ENCODE results near the gene RHBDD1. TPM values are rescaled to one million over a fixed set of nuclear protein-coding genes. Genes with fewer than 3 reads are reported as not detected.

Gene RHBDD1
- total RNA-seq, 2 experiments from 2014 or later = 29.1 to 35.0 TPM

GRCh38 chr2:226902041-226902966, 66.5 kb downstream of the RHBDD1 start:
- H3K27me3 Mint-ChIP-seq = no peaks in the 10 kb centered on the region
- peaks cover 46% of the 10 kb centered on the region for H3K4me1 Mint-ChIP-seq
- H3K27ac Mint-ChIP-seq = no peak overlapping the region
- peaks cover 33% of the 10 kb centered on the region for H3K36me3 Mint-ChIP-seq
- H3K9me3 Mint-ChIP-seq = no peaks in the 10 kb centered on the region
- no peak for DNase-seq
- no peak overlapping the region for H3K4me3 Mint-ChIP-seq

DNA sequence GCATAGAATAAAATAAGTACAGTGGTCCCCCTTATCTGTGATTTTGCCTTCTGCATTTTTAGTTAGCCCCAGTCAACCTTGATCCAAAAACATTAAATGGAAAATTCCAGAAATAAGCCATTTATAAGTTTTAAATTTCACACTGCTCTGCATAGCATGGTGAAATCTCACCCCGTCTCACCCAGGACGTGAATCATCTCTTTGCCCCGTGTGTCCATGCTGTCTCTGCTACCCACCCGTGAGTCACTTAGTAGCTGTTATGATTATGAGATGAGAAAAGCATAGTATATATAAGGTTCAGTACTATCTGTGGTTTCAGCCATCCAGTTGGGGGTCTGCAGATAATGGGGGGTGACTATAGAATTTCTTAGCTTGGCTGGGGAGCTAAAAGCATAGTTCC, 67.3 kb downstream of the RHBDD1 start:
- Mint-ChIP-seq H3K4me1 (peaks cover 46% of the 10 kb centered on the region), H3K36me3 (peaks cover 29% of the 10 kb centered on the region), H3K9me3 (no peaks in the 10 kb centered on the region), H3K27me3 (no peaks in the 10 kb centered on the region), H3K4me3 (no peak overlapping the region), H3K27ac (no peak overlapping the region)
- no peak for DNase-seq

- Mint-ChIP-seq H3K27ac (no peak overlapping the region), H3K4me3 (no peak overlapping the region), H3K9me3 (no peaks in the 10 kb centered on the region), H3K4me1 (peaks cover 46% of the 10 kb centered on the region), H3K36me3 (peaks cover 34% of the 10 kb centered on the region), H3K27me3 (no peaks in the 10 kb centered on the region)
- DNase-seq = peak; percentile 7
These were observed 68.7 kb downstream of the RHBDD1 start for GRCh38 chr2:226904592-226904991.

DNA sequence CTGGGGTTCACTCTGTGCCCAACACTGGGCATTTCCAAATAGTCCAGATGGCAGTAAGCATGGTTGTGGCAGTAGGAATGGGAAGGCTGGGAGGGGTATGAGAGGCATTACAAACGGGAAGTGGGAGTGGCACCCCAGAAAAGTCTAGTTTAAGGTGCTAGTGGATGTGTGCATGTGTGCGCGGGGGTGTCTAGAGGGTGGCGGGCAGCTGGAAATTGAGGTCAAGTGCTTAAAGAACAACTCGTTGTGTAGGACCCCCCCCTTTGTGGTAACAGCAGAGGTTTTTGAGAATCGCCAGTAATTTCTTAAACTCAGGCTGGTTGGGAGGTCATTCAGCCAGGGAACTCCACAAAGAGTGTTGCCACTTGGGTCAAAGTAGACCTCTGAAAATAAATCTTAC, 69.9 kb downstream of the RHBDD1 start:
- no peak overlapping the region for H3K4me3 Mint-ChIP-seq
- H3K9me3 Mint-ChIP-seq = no peaks in the 10 kb centered on the region
- H3K36me3 Mint-ChIP-seq = peaks cover 35% of the 10 kb centered on the region
- H3K4me1 Mint-ChIP-seq = peaks cover 46% of the 10 kb centered on the region
- no peak for DNase-seq
- H3K27ac Mint-ChIP-seq = peak overlapping the region; percentile 1
- H3K27me3 Mint-ChIP-seq = no peaks in the 10 kb centered on the region

- H3K27ac Mint-ChIP-seq = peak overlapping the region; percentile 1
- peaks cover 40% of the 10 kb centered on the region for H3K36me3 Mint-ChIP-seq
- H3K4me3 Mint-ChIP-seq = no peak overlapping the region
- no peaks in the 10 kb centered on the region for H3K27me3 Mint-ChIP-seq
- no peak for DNase-seq
- peaks cover 44% of the 10 kb centered on the region for H3K4me1 Mint-ChIP-seq
- no peaks in the 10 kb centered on the region for H3K9me3 Mint-ChIP-seq
These were observed 70.4 kb downstream of the RHBDD1 start for GRCh38 chr2:226906163-226906693.

DNA sequence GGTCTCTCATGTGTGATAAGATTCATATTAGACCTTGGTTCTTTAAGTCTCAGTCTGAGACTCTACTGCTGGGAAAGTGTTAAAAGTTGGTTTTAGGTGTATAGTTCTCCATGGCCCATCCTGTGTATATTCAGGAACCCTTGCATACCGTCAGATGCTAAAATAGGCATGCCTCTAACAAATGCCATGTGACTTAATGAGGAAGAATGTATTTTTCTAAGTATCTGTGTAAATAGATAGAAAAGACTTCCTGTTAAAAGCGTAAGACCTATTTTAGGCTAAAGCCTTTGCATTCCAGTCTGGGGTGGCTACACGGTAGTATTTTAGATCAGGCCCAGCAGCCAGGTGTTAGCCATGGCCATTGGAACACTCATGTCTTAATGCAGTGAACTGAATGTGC, 73.3 kb downstream of the RHBDD1 start:
- Mint-ChIP-seq H3K27ac (peak overlapping the region; percentile 4), H3K36me3 (peaks cover 39% of the 10 kb centered on the region), H3K4me1 (peaks cover 28% of the 10 kb centered on the region), H3K4me3 (no peak overlapping the region), H3K27me3 (no peaks in the 10 kb centered on the region), H3K9me3 (peaks cover 2% of the 10 kb centered on the region)
- DNase-seq = no peak

GRCh38 chr2:226909836-226910235, 74.0 kb downstream of the RHBDD1 start:
- no peaks in the 10 kb centered on the region for H3K27me3 Mint-ChIP-seq
- H3K4me1 Mint-ChIP-seq = peaks cover 23% of the 10 kb centered on the region
- H3K36me3 Mint-ChIP-seq = peaks cover 39% of the 10 kb centered on the region
- H3K9me3 Mint-ChIP-seq = peaks cover 2% of the 10 kb centered on the region
- no peak overlapping the region for H3K27ac Mint-ChIP-seq
- no peak overlapping the region for H3K4me3 Mint-ChIP-seq
- no peak for DNase-seq

DNA sequence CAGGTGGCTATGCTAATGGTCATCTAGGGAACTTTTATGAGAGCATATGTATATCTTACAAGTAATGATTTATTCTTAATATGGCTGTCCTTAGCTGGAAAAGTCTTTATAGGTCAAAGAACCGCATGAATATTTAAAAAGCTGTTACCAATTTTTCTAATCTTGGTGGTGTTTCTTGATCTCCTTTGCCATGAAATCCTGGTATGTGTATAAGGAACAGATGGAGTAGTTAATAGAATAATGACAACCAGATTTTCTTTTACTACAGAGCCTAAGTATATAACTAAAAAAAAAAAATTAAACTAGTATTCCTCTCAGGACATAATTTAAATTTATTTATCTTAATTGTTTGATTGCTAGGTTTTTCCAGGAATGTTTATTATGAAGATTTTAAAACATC, 74.5 kb downstream of the RHBDD1 start:
- Mint-ChIP-seq H3K36me3 (peaks cover 40% of the 10 kb centered on the region), H3K27me3 (no peaks in the 10 kb centered on the region), H3K4me3 (no peak overlapping the region)

DNA sequence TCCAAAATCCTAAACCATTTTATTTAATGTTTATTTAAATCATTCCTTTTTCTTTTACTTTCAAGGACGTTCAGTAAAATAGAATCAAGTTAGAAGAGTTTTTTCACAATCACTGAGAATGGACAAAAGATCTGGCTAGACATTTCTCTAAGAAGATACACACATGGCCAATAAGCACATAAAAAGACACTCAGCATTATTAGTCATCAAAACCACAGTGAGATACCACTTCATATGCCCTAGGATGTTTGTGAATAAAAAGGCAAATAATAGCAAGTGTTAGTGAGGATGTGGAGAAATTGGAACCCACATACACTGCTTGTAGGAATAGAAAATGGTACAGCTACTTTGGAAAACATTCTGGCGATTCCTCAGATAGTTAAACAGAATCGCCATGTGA, 76.1 kb downstream of the RHBDD1 start:
- H3K4me3 Mint-ChIP-seq = no peak overlapping the region
- H3K4me1 Mint-ChIP-seq = peaks cover 15% of the 10 kb centered on the region
- H3K36me3 Mint-ChIP-seq = peaks cover 32% of the 10 kb centered on the region
- H3K27ac Mint-ChIP-seq = no peak overlapping the region
- H3K9me3 Mint-ChIP-seq = peaks cover 2% of the 10 kb centered on the region
- DNase-seq = no peak
- H3K27me3 Mint-ChIP-seq = no peaks in the 10 kb centered on the region

More for the DNA sequence above, 74.5 kb downstream of the RHBDD1 start:
- DNase-seq = no peak
- Mint-ChIP-seq H3K27ac (no peak overlapping the region), H3K9me3 (peaks cover 2% of the 10 kb centered on the region), H3K4me1 (peaks cover 18% of the 10 kb centered on the region)

DNA sequence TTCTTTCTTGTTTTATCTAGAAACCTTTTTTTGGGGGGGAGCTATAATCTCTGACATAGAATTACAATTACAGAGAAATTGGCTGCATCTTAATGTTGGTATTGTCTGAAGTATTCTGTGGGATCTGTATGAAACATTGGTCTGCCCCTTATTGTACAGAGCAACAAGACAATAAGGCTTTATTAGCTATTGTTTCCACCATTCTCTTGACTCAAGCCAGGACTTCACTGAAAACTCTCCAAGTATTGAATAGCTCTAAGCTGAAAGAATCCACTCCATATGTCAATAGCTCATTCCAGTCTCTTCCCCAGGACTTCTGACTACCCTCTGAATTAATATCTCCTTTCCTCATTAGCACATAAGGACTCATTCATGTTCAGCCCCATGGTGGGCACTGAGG, 77.8 kb downstream of the RHBDD1 start:
- H3K36me3 Mint-ChIP-seq = peaks cover 36% of the 10 kb centered on the region
- peaks cover 2% of the 10 kb centered on the region for H3K9me3 Mint-ChIP-seq
- H3K27me3 Mint-ChIP-seq = no peaks in the 10 kb centered on the region
- H3K4me3 Mint-ChIP-seq = no peak overlapping the region
- H3K27ac Mint-ChIP-seq = no peak overlapping the region
- DNase-seq = no peak
- peaks cover 15% of the 10 kb centered on the region for H3K4me1 Mint-ChIP-seq

GRCh38 chr2:226915846-226916360, 80.0 kb downstream of the RHBDD1 start:
- no peak for DNase-seq
- no peaks in the 10 kb centered on the region for H3K27me3 Mint-ChIP-seq
- peaks cover 14% of the 10 kb centered on the region for H3K4me1 Mint-ChIP-seq
- H3K4me3 Mint-ChIP-seq = no peak overlapping the region
- peaks cover 5% of the 10 kb centered on the region for H3K9me3 Mint-ChIP-seq
- no peak overlapping the region for H3K27ac Mint-ChIP-seq
- H3K36me3 Mint-ChIP-seq = peaks cover 44% of the 10 kb centered on the region

GRCh38 chr2:226916669-226917068, 80.8 kb downstream of the RHBDD1 start:
- peaks cover 10% of the 10 kb centered on the region for H3K4me1 Mint-ChIP-seq
- DNase-seq = no peak
- no peak overlapping the region for H3K4me3 Mint-ChIP-seq
- peaks cover 5% of the 10 kb centered on the region for H3K9me3 Mint-ChIP-seq
- peaks cover 49% of the 10 kb centered on the region for H3K36me3 Mint-ChIP-seq
- no peaks in the 10 kb centered on the region for H3K27me3 Mint-ChIP-seq
- H3K27ac Mint-ChIP-seq = no peak overlapping the region

GRCh38 chr2:226932443-226932842, 96.6 kb downstream of the RHBDD1 start:
- no peak for DNase-seq
- H3K9me3 Mint-ChIP-seq = peaks cover 6% of the 10 kb centered on the region
- peaks cover 16% of the 10 kb centered on the region for H3K36me3 Mint-ChIP-seq
- no peaks in the 10 kb centered on the region for H3K4me1 Mint-ChIP-seq
- H3K4me3 Mint-ChIP-seq = no peak overlapping the region
- no peak overlapping the region for H3K27ac Mint-ChIP-seq
- no peaks in the 10 kb centered on the region for H3K27me3 Mint-ChIP-seq

GRCh38 chr2:226934546-226935201, 98.8 kb downstream of the RHBDD1 start:
- DNase-seq = no peak
- H3K4me3 Mint-ChIP-seq = no peak overlapping the region
- H3K9me3 Mint-ChIP-seq = no peaks in the 10 kb centered on the region
- peaks cover 24% of the 10 kb centered on the region for H3K36me3 Mint-ChIP-seq
- no peak overlapping the region for H3K27ac Mint-ChIP-seq
- H3K27me3 Mint-ChIP-seq = no peaks in the 10 kb centered on the region
- no peaks in the 10 kb centered on the region for H3K4me1 Mint-ChIP-seq
